NCI-H2107 treated with DMSO at 0.1 percent for 48 hours (cell line): ENCODE results near the gene GAS1.

ENCODE experiments used
- DNase-seq: peaks from one replicate; lab custom pipeline; 2025; ENCODE audit not compliant: unreplicated experiment; lab: John Stamatoyannopoulos, UW

The GAS1 gene

GRCh38 chr9:86926145-86926544, 21.2 kb downstream of the GAS1 start:
- DNase-seq: no peak

GRCh38 chr9:86925686-86926085, 21.6 kb downstream of the GAS1 start:
- no peak for DNase-seq

- no peak for DNase-seq
Measured at GRCh38 chr9:86924206-86924605, 23.1 kb downstream of the GAS1 start.

- no peak for DNase-seq
Measured at GRCh38 chr9:86921151-86921923, 26.0 kb downstream of the GAS1 start.

GRCh38 chr9:86918556-86918955, 28.8 kb downstream of the GAS1 start:
- DNase-seq: no peak

GRCh38 chr9:86912210-86912609, 35.1 kb downstream of the GAS1 start:
- DNase-seq: no peak

- no peak for DNase-seq
Measured at GRCh38 chr9:86909388-86909787, 37.9 kb downstream of the GAS1 start.

GRCh38 chr9:86908261-86908660, 39.0 kb downstream of the GAS1 start:
- no peak for DNase-seq

- DNase-seq: no peak
Measured at GRCh38 chr9:86907346-86907745, 40.0 kb downstream of the GAS1 start.

GRCh38 chr9:86903734-86904085, 43.6 kb downstream of the GAS1 start:
- no peak for DNase-seq

GRCh38 chr9:86902991-86903733, 44.1 kb downstream of the GAS1 start:
- no peak for DNase-seq

GRCh38 chr9:86902586-86902985, 44.7 kb downstream of the GAS1 start:
- DNase-seq: no peak

- DNase-seq: no peak
Measured at GRCh38 chr9:86902176-86902575, 45.1 kb downstream of the GAS1 start.

GRCh38 chr9:86901511-86901910, 45.8 kb downstream of the GAS1 start:
- DNase-seq: no peak
